H9 (cell line): ENCODE measurements around the gene FAM216A. TPM values are rescaled to one million over a fixed set of nuclear protein-coding genes. Genes with fewer than 3 reads are reported as not detected.

Source experiments
- DNase-seq: peaks from one replicate; pipeline ENCODE4 v3.0.0-alpha.2; 2017
- H2AFZ ChIP-seq: one replicate; pipeline ENCODE4 v1.6.1; 2013; ENCODE audit warnings: mild to moderate bottlenecking, low read length, control low read depth, moderate library complexity
- H2AK5ac ChIP-seq: 2 replicates; pipeline ENCODE4 v1.6.1; 2013; ENCODE audit warnings: low read length, control low read depth, mixed read lengths; ENCODE audit not compliant: insufficient read length
- H2BK120ac ChIP-seq: one replicate; pipeline ENCODE4 v1.6.1; 2013; ENCODE audit warnings: low read depth, mild to moderate bottlenecking, low read length, control low read depth, inconsistent platforms; ENCODE audit not compliant: poor library complexity, severe bottlenecking
- H2BK12ac ChIP-seq: 2 replicates; pipeline ENCODE4 v1.6.1; 2013; ENCODE audit warnings: low read length, control low read depth, mixed read lengths, low read depth; ENCODE audit not compliant: insufficient read length
- H2BK15ac ChIP-seq: 2 replicates; pipeline ENCODE4 v1.6.1; 2013; ENCODE audit warnings: low read depth, low read length, control low read depth
- H2BK20ac ChIP-seq: one replicate; pipeline ENCODE4 v1.6.1; 2013; ENCODE audit warnings: low read depth, mild to moderate bottlenecking, low read length, control low read depth, inconsistent platforms; ENCODE audit not compliant: poor library complexity, severe bottlenecking
- H2BK5ac ChIP-seq: 2 replicates; pipeline ENCODE4 v1.6.1; 2013; ENCODE audit warnings: low read length, control low read depth, mixed read lengths; ENCODE audit not compliant: insufficient read length
- H3K14ac ChIP-seq: 2 replicates; pipeline ENCODE4 v1.6.1; 2013; ENCODE audit warnings: low read length, control low read depth; ENCODE audit not compliant: insufficient read depth
- H3K18ac ChIP-seq: 2 replicates; pipeline ENCODE4 v1.6.1; 2013; ENCODE audit warnings: low read depth, mild to moderate bottlenecking, mixed read lengths, low read length, control low read depth; ENCODE audit not compliant: insufficient read length
- H3K23ac ChIP-seq: 2 replicates; pipeline ENCODE4 v1.6.1; 2013; ENCODE audit warnings: low read length, control low read depth, mixed read lengths, low read depth; ENCODE audit not compliant: insufficient read length
- H3K23me2 ChIP-seq: 2 replicates; pipeline ENCODE4 v1.6.1; 2013; ENCODE audit warnings: low read depth, mild to moderate bottlenecking, mixed read lengths, low read length, control low read depth; ENCODE audit not compliant: insufficient read length, poor library complexity, severe bottlenecking
- H3K27ac ChIP-seq: 2 replicates; pipeline ENCODE4 v1.5.1; 2013; ENCODE audit warnings: low read length, control low read depth, mixed read lengths, low read depth; ENCODE audit not compliant: insufficient read length
- H3K27me3 ChIP-seq: 2 replicates; pipeline ENCODE4 v1.6.1; 2013; ENCODE audit warnings: low read length, control low read depth, inconsistent platforms; ENCODE audit not compliant: insufficient read depth
- H3K4ac ChIP-seq: 2 replicates; pipeline ENCODE4 v1.6.1; 2013; ENCODE audit warnings: low read depth, mild to moderate bottlenecking, control low read depth, inconsistent platforms, low read length, moderate library complexity
- H3K4me1 ChIP-seq: 2 replicates; pipeline ENCODE4 v1.6.1; 2013; ENCODE audit warnings: low read length, control low read depth, inconsistent platforms; ENCODE audit not compliant: insufficient read depth
- H3K4me2 ChIP-seq: 2 replicates; pipeline ENCODE4 v1.6.1; 2013; ENCODE audit warnings: low read length, control low read depth, mixed read lengths; ENCODE audit not compliant: insufficient read length, insufficient read depth
- H3K56ac ChIP-seq: 2 replicates; pipeline ENCODE4 v1.6.1; 2013; ENCODE audit warnings: low read depth, mild to moderate bottlenecking, mixed read lengths, low read length, control low read depth; ENCODE audit not compliant: insufficient read length
- H3K79me1 ChIP-seq: 2 replicates; pipeline ENCODE4 v1.6.1; 2013; ENCODE audit warnings: low read depth, mild to moderate bottlenecking, moderate library complexity, low read length, control low read depth, inconsistent platforms; ENCODE audit not compliant: insufficient read depth, poor library complexity, severe bottlenecking
- H3K79me2 ChIP-seq: 2 replicates; pipeline ENCODE4 v1.6.1; 2013; ENCODE audit warnings: low read length, control low read depth, inconsistent platforms; ENCODE audit not compliant: insufficient read depth
- H3K9ac ChIP-seq: 2 replicates; pipeline ENCODE4 v1.6.1; 2013; ENCODE audit warnings: low read length, control low read depth, mixed read lengths; ENCODE audit not compliant: insufficient read length; ENCODE audit errors: extremely low read depth
- H3K9me3 ChIP-seq: one replicate; pipeline ENCODE4 v1.6.1; 2013; ENCODE audit warnings: low read depth, low read length, inconsistent platforms; ENCODE audit not compliant: control insufficient read depth
- H3T11ph ChIP-seq: one replicate; pipeline ENCODE4 v1.6.1; 2013; ENCODE audit warnings: mild to moderate bottlenecking, low read length, control low read depth, inconsistent platforms
- H4K20me1 ChIP-seq: one replicate; pipeline ENCODE4 v1.6.1; 2013; ENCODE audit not compliant: control insufficient read depth, insufficient read length, insufficient read depth
- H4K5ac ChIP-seq: 2 replicates; pipeline ENCODE4 v1.6.1; 2013; ENCODE audit warnings: low read depth, mild to moderate bottlenecking, mixed read lengths, low read length, control low read depth; ENCODE audit not compliant: insufficient read length
- H4K8ac ChIP-seq: replicated peaks from 2 replicates; pipeline ENCODE4 v1.6.1; 2013; ENCODE audit warnings: low read length, control low read depth, mixed read lengths, low read depth; ENCODE audit not compliant: insufficient read length
- H4K91ac ChIP-seq: 2 replicates; pipeline ENCODE4 v1.6.1; 2013; ENCODE audit warnings: low read depth, mild to moderate bottlenecking, moderate library complexity, mixed read lengths, low read length, control low read depth; ENCODE audit not compliant: insufficient read length
- H3K27ac Mint-ChIP-seq, 3 experiments: 2 replicates in 2 of 3; 3 replicates in 1 of 3; pipeline ENCODE4 v1.8.0; 2020 to 2021; ENCODE audit warnings: mixed read lengths in 3 of 3, mild to moderate bottlenecking in 1 of 3, moderate library complexity in 1 of 3
- H3K27me3 Mint-ChIP-seq: 2 replicates; pipeline ENCODE4 v1.8.0; 2021; ENCODE audit warnings: low read depth, mild to moderate bottlenecking, moderate library complexity, mixed read lengths
- H3K36me3 Mint-ChIP-seq, 3 experiments: 2 replicates in 2 of 3; 3 replicates in 1 of 3; pipeline ENCODE4 v1.8.0; 2020 to 2021; ENCODE audit warnings: low read depth in 3 of 3, mixed read lengths in 3 of 3; ENCODE audit not compliant: insufficient read depth in 1 of 3
- H3K4me1 Mint-ChIP-seq, 2 experiments: 2 replicates each; pipeline ENCODE4 v1.8.0; 2020; ENCODE audit warnings: mixed read lengths in 2 of 2
- H3K4me3 Mint-ChIP-seq, 2 experiments: 2 replicates in 1 of 2; 3 replicates in 1 of 2; pipeline ENCODE4 v1.8.0; 2020 to 2021; ENCODE audit warnings: mild to moderate bottlenecking in 2 of 2, mixed read lengths in 2 of 2, moderate library complexity in 1 of 2
- H3K9me3 Mint-ChIP-seq, 2 experiments: 2 replicates in 1 of 2; 3 replicates in 1 of 2; pipeline ENCODE4 v1.8.0; 2020; ENCODE audit warnings: mild to moderate bottlenecking in 2 of 2, mixed read lengths in 2 of 2, moderate library complexity in 1 of 2
- WGBS: extraction: QIAGEN DNeasy Blood & Tissue Kit; methylation state at CpG from one replicate; pipeline ENCODE4 v1.1.7; 2013; ENCODE audit warnings: missing lambda C conversion rate, low lambda C conversion rate, mixed read lengths; ENCODE audit not compliant: insufficient read length; ENCODE audit errors: extremely low coverage; 5-methylcytosine and 5-hydroxymethylcytosine counted together
- total RNA-seq: library from RNA; stranded (reverse); gene quantifications from 2 replicates; pipeline ENCODE4 v1.2.1, GENCODE V29; 2021
- TF ChIP-seq, protein P1 (sequence below): fragments of 200-600 bp; sonication (generic); conservative IDR thresholded peaks from 3 replicates; pipeline ENCODE4 v1.8.0; 2021; ENCODE audit warnings: antibody characterized with exemption, mild to moderate bottlenecking

Gene FAM216A
- total RNA-seq, 1 experiment from 2014 or later: 18.1 TPM

GRCh38 chr12:110421701-110422100 is 46.9 kb upstream of the FAM216A start:
- Histone ChIP-seq H3K4ac (no peak overlapping the region), H2AK5ac (no peak overlapping the region), H3K23ac (no peak overlapping the region), H3K79me2 (no peaks in the 10 kb centered on the region), H2AFZ (no peak overlapping the region), H3K79me1 (no peaks in the 10 kb centered on the region), H4K5ac (no peak overlapping the region), H3K9ac (no peak overlapping the region), H3K4me2 (no peak overlapping the region), H3K18ac (no peak overlapping the region), H2BK15ac (no peak overlapping the region), H3T11ph (no peak overlapping the region), H3K9me3 (no peaks in the 10 kb centered on the region), H3K23me2 (no peaks in the 10 kb centered on the region), H4K20me1 (no peaks in the 10 kb centered on the region), H3K14ac (no peak overlapping the region), H4K91ac (no peak overlapping the region), H4K8ac (no peak overlapping the region), H2BK12ac (no peak overlapping the region), H2BK120ac (no peak overlapping the region), H2BK20ac (no peak overlapping the region), H2BK5ac (no peak overlapping the region), H3K27me3 (no peaks in the 10 kb centered on the region), H3K27ac (no peak overlapping the region), H3K56ac (no peak overlapping the region), H3K4me1 (peaks cover 6% of the 10 kb centered on the region; the same call in 1 of the 2 replicates)
- Mint-ChIP-seq H3K4me1 (peaks cover 6 to 12% of the 10 kb centered on the region in 2 experiments), H3K27ac (no peak overlapping the region), H3K36me3 (no peaks in the 10 kb centered on the region), H3K9me3 (no peaks in the 10 kb centered on the region), H3K4me3 (no peak overlapping the region), H3K27me3 (no peaks in the 10 kb centered on the region)
- DNase-seq: no peak
- WGBS: no CpG with 5 or more reads among the region's 4 CpGs
- TF ChIP-seq, protein P1, sequence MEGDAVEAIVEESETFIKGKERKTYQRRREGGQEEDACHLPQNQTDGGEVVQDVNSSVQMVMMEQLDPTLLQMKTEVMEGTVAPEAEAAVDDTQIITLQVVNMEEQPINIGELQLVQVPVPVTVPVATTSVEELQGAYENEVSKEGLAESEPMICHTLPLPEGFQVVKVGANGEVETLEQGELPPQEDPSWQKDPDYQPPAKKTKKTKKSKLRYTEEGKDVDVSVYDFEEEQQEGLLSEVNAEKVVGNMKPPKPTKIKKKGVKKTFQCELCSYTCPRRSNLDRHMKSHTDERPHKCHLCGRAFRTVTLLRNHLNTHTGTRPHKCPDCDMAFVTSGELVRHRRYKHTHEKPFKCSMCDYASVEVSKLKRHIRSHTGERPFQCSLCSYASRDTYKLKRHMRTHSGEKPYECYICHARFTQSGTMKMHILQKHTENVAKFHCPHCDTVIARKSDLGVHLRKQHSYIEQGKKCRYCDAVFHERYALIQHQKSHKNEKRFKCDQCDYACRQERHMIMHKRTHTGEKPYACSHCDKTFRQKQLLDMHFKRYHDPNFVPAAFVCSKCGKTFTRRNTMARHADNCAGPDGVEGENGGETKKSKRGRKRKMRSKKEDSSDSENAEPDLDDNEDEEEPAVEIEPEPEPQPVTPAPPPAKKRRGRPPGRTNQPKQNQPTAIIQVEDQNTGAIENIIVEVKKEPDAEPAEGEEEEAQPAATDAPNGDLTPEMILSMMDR: no peak
